Bronchial epithelial cell (primary cell): ENCODE results near the gene DGKD. TPM values are rescaled to one million over a fixed set of nuclear protein-coding genes. Genes with fewer than 3 reads are reported as not detected.

Experiments used
- DNase-seq: peaks from one replicate; pipeline ENCODE4 v3.0.0-alpha.2; 2010; ENCODE audit warnings: low read depth
- FAIRE-seq: peaks from 2 replicates; lab custom pipeline; 2011; peaks lifted over from hg19 to GRCh38; lab: Jason Lieb, UNC
- H3K27me3 ChIP-seq: 2 replicates; pipeline ENCODE4 v1.5.1; 2011; ENCODE audit warnings: low read length; ENCODE audit not compliant: control insufficient read depth, insufficient read depth
- H3K36me3 ChIP-seq: 2 replicates; pipeline ENCODE4 v1.5.1; 2011; ENCODE audit warnings: low read length; ENCODE audit not compliant: control insufficient read depth, insufficient read depth
- H3K4me3 ChIP-seq: 2 replicates; pipeline ENCODE4 v1.5.1; 2011; ENCODE audit warnings: mild to moderate bottlenecking, low read depth, low read length, control low read depth
- CTCF ChIP-seq: IDR thresholded peaks from 2 replicates; pipeline ENCODE4 v1.5.1; 2011; ENCODE audit warnings: mild to moderate bottlenecking, moderate library complexity, low read length, control low read depth, inconsistent platforms; ENCODE audit not compliant: insufficient read depth, severe bottlenecking
- total RNA-seq: library from RNA; depleted of rRNA; stranded (reverse); fragments of >200 nt; gene quantifications from 2 replicates; pipeline ENCODE4 v1.2.1, GENCODE V29; 2014

DGKD gene
- total RNA-seq, 1 donor from 2014 or later: 14.5 TPM

GRCh38 chr2:233451950-233452349 lies 97.7 kb downstream of the DGKD start:
- Histone ChIP-seq H3K36me3 (peaks cover 17% of the 10 kb centered on the region), H3K27me3 (no peaks in the 10 kb centered on the region), H3K4me3 (no peak overlapping the region)
- TF ChIP-seq CTCF: no peak
- no peak for DNase-seq
- no peak for FAIRE-seq

GRCh38 chr2:233453111-233453915 lies 99.0 kb downstream of the DGKD start:
- H3K36me3 ChIP-seq: peaks cover 17% of the 10 kb centered on the region
- no peak for TF ChIP-seq CTCF
- DNase-seq (no peak), FAIRE-seq (no peak)
- H3K27me3 ChIP-seq: no peaks in the 10 kb centered on the region
- no peak overlapping the region for H3K4me3 ChIP-seq

GRCh38 chr2:233453916-233454315 lies 99.6 kb downstream of the DGKD start:
- no peak for DNase-seq
- Histone ChIP-seq H3K27me3 (no peaks in the 10 kb centered on the region), H3K4me3 (no peak overlapping the region), H3K36me3 (peaks cover 17% of the 10 kb centered on the region)
- TF ChIP-seq CTCF: no peak
- FAIRE-seq: no peak

- H3K27me3 ChIP-seq: no peaks in the 10 kb centered on the region
- FAIRE-seq (no peak), DNase-seq (no peak)
- H3K4me3 ChIP-seq: no peak overlapping the region
- peaks cover 13% of the 10 kb centered on the region for H3K36me3 ChIP-seq
- no peak for TF ChIP-seq CTCF
Observed at GRCh38 chr2:233455006-233455405, 100.7 kb downstream of the DGKD start.

- Histone ChIP-seq H3K27me3 (no peaks in the 10 kb centered on the region), H3K36me3 (peaks cover 10% of the 10 kb centered on the region), H3K4me3 (no peak overlapping the region)
- no peak for FAIRE-seq
- TF ChIP-seq CTCF: no peak
- DNase-seq: no peak
Observed at GRCh38 chr2:233455491-233455890, 101.2 kb downstream of the DGKD start.

GRCh38 chr2:233456111-233456510 lies 101.8 kb downstream of the DGKD start:
- no peak for FAIRE-seq
- peaks cover 7% of the 10 kb centered on the region for H3K36me3 ChIP-seq
- no peak for TF ChIP-seq CTCF
- DNase-seq: no peak
- no peak overlapping the region for H3K4me3 ChIP-seq
- no peaks in the 10 kb centered on the region for H3K27me3 ChIP-seq
